HG03135 (cell line): ENCODE results near the gene CHTOP.
A peak's percentile ranks its signal among the peaks of the same experiment; 100 is the strongest.
"Not testable (repeated sequence)": the region's sequence is repeated elsewhere in the genome, so short reads cannot be mapped to it uniquely, and the experiment has no call there.

Experiments
- ATAC-seq: cut with Tn5 transposase; IDR thresholded peaks from one replicate; pipeline ENCODE4 v1.9.1; 2021; ENCODE audit warnings: mild to moderate bottlenecking, moderate library complexity; ENCODE audit not compliant: unreplicated experiment

Gene CHTOP

GRCh38 chr1:153633754-153634665, at the start of gene CHTOP:
Gene CHTOP (plus strand): TSS chr1:153634066. CDS start chr1:153636589, 2,523 bp downstream.
- peak; percentile 92 for ATAC-seq

GRCh38 chr1:153585006-153585405, 48.9 kb upstream of the CHTOP start:
- ATAC-seq: no peak

DNA sequence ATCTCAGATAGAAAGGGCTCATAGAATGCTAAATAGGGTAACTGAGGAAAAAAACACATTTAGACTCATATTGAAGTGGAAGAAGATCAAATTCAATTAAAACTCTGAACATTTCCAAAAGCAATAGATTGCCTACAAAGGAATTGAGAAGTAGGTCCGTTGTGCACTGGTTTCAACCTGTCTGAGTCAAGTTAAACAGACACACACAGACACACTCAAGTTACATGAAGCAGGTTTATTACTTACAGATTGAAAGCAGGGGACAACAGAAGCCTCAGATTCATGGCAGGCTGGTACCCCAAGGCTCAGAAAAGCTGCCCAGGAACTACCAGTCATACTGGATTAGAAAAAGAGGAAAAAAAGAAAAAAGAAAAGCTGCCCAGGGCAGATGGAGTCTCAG, 47.5 kb upstream of the CHTOP start:
- ATAC-seq: no peak

GRCh38 chr1:153587314-153587713, 46.6 kb upstream of the CHTOP start:
- no peak for ATAC-seq

- ATAC-seq: not testable (repeated sequence)
These were observed 45.8 kb upstream of the CHTOP start for GRCh38 chr1:153588033-153588432.

DNA sequence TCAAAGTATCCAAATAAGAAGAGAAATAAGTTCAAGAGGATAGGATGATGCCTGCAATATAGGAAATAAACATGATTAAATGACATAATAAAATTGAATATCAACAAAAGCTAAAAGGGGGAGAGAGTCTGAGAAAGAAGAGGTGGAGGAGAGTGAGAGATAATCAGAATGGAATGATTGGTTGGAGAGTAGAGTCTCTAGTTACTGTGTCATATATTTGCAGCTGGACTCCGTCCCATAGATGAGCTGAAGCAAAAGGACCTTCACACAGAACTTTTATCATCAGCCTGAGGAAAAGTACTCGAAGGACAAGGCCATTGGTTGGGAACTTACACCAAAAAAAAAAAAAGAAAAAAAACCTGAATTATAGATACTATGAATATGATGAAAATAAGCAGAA, 45.4 kb upstream of the CHTOP start:
- ATAC-seq: no peak

- ATAC-seq: no peak
These were observed 41.1 kb upstream of the CHTOP start for GRCh38 chr1:153592748-153593147.

GRCh38 chr1:153597206-153597605, 36.7 kb upstream of the CHTOP start:
- no peak for ATAC-seq

DNA sequence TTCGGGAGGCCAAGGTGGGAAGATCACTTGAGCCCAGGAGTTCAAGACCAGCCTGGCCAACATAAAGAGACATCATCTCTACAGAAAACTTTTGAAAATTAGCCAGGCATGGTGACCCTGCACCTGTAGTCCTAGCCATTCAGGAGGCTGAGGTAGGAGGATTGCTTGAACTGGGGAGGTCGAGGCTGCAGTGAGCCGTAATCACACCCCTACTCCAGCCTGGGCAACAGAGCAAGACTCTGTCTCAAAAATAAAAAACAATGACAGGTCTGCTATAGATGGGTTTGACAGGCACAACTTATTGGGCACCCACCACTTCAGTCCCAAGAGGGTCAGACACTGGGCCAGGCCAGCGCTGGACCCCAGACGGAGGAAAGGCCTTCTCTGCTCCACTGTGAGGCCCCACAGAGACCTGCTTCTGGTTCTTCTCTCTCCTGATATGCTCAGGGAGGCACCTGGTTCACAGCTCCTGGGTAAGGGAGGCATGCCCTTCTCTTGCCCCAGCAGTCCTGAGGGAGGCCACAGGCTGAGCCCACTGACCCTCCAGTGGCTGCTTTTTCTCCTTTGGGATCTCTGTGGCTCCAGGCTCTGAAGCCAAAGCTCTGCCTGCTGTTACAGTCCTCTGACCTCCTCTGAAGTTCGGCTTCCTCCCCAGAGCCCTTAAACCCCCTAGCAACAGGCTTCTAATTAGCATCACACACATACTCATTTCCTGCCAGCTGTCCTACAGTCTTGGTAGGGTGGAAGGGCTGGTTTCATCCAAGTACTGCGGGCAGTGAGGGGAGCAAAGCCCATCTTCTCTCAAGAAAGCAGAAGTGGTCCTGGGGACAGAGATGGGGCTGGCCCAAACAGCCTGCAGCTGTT, 35.3 kb upstream of the CHTOP start:
- peak; percentile 99 for ATAC-seq

DNA sequence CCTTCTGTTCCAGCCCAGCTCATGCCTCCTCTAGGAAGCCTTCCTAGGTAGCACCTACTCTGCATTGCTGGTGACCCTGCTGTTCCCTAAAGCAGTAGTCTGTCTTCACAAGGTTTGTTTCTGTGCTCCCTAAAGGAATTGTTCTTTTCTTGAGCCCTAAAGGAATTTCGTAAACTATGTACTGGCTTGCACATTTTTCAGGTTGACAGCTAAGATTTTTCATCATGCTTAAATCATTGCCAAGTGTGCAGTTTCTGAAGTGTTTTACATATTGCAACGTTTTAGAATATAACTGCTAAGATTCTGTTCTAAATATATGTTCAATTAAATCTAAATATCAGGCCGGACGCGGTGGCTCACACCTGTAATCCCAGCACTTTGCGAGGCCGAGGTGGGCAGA, 34.0 kb upstream of the CHTOP start:
- ATAC-seq: no peak

GRCh38 chr1:153602749-153603148, 31.1 kb upstream of the CHTOP start:
- no peak for ATAC-seq

GRCh38 chr1:153606194-153606593, 27.7 kb upstream of the CHTOP start:
- no peak for ATAC-seq

DNA sequence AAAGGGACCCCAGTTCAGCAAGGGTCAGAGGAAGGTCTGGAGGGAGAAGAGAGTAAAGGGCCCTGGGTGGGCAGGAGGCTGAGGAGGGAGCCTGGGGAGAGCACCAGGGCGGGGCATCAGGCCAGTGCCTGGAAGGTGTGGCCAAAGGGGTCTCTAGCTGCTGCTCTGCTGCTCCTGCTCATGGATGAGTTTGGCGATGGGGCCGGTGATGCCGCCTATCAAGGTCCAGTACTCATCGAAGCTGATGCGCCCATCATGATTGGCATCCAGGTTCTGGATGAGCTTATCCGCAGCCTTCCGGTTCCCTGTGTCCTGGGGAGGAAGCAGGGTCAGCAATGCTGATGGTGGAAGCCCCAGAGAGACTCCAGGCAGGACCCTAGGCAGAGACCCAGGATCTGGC, 26.5 kb upstream of the CHTOP start:
- ATAC-seq: no peak

DNA sequence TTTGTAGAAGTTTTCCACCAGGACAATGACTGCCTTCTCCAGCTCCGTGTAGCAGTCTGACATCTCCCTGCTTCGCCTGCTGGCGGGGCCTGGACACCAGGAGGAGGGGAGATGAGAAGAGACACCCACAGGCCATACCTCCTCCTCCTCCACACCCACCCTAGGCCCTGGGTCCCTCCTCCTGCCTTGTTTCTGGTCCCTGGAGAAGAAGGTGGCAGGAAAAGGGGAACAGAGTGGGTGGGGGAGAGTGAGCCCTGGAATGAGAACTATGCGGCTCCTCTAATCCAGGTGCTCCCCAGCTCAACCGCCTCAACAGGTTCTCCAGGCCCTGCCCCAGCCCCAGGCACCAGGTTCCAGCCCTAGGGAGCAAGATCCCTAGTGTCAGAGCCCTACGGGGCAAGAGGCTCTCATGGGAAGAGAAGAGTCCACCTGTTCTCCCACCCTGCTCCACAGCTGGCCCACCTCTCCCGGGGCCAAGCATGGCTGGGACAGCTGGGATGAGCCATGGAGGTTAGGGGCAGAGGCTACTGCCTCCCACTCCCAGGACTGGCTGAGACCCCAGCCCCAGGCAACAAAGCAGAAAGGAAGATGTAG, 25.7 kb upstream of the CHTOP start:
- no peak for ATAC-seq

- no peak for ATAC-seq
These were observed 24.9 kb upstream of the CHTOP start for GRCh38 chr1:153608742-153609584.

DNA sequence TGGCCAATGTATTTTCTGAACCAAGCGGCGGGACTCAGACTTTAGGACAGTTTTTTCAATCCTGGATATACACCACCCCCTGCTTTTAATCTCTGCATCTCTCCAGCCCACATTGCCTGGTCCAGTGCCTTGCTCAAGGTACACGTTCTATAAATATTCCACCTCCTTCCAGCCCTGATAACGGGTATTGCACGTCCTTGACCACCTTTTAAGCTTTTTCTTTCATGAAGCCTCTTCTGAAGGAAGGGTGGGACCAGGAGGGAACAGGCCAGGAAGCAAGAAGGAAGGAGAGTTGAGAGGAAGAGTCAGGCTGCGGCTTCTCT, 24.3 kb upstream of the CHTOP start:
- ATAC-seq: no peak

DNA sequence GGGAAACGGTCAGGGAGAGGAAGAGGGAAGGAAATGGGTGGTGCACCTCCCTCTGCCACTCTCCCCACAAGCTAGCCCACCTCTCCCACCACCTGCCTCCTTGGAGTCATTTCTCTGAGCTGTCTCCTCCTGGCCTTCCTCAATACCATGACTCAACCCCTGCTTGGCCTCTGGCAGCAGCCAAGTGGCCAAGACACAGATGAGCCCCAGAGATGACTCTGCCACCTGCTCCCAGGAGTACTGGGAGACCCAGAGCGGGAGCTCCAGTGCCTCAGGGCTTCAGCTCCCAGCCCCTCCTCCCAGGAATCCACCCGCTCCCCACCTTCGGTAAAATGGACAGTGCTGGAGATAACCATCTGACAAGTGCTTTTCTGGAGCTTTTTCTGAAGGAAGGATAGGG, 23.5 kb upstream of the CHTOP start:
- ATAC-seq: no peak

DNA sequence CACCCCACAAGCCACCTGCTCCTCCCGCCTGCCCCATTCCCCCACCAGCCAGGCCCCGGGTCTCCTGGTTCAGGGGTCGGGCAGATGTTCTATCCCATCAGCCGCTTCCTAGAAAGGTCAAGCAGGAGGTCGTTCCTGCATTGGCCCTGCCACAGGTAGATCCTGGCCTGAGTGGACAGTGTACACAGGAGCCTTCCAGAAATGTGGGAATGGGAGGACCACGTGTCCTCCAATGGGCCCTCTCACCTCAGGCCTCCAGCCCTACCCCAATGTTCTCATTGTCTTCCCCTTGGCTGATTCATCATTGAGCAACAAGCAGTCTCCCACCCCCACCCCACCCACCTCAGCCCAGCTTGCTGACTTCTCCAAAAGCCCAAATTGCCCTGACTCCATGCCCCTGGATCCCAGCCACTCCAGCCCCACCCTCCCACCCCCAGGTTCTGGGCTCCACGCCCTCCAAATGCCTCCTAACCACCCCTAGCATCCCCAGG, 23.0 kb upstream of the CHTOP start:
- no peak for ATAC-seq

GRCh38 chr1:153611356-153611755, 22.5 kb upstream of the CHTOP start:
- no peak for ATAC-seq

DNA sequence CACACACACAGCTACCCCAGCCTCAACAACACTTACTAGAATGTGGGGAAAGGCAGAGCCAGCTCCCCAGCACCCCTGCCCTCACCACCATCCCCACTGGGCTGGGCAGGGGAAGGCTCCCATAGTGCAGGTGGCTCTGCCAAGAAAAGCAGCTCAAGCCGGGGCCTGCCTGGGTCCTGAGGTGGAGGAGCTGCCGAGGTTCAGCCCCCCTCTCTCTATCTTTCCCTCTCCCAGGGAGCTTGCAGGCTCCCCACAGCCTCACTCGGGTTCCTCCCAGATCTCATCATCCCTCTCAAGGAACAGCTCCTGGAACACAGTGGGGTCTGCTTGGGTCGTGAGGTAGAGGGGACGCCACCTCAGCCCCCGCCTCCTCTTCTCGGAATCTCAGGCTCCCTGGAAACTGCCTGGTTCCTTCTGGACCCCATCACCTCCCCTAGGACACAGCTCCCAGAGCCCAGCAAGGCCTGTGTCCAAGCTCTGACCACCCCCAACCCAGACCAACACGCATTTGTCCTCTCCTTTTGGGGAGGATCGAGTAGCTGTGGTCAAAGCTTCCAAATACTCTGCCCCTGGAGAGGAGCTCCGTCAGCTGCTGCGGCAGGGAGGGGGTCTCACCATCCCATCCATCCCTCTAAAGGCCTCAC, 21.6 kb upstream of the CHTOP start:
- no peak for ATAC-seq
